Activated CD4-positive, CD25-positive, alpha-beta regulatory T cell treated with anti-CD3 and anti-CD28 coated beads, Interleukin-2, amount 50 U/mL, for 24 hours (primary cell): ENCODE measurements around the gene ALOX12B.
"Not testable (repeated sequence)": the region's sequence is repeated elsewhere in the genome, so short reads cannot be mapped to it uniquely, and the experiment has no call there.

Source experiments
- ATAC-seq, 2 donors: fragments of 150-1000 bp; cut with Tn5 transposase; one replicate each; pipeline ENCODE4 v1.10.0; 2021; ENCODE audit warnings: mild to moderate bottlenecking in 1 of 2, moderate library complexity in 1 of 2

ALOX12B gene

GRCh38 chr17:8041979-8042378 lies 45.5 kb downstream of the ALOX12B start:
- ATAC-seq, result no peak

GRCh38 chr17:8041249-8041928 lies 46.1 kb downstream of the ALOX12B start:
- peak; percentile 30 to 35 for ATAC-seq

- no peak for ATAC-seq
Observed at GRCh38 chr17:8039611-8040168, 47.8 kb downstream of the ALOX12B start.

- no peak for ATAC-seq
Observed at GRCh38 chr17:8038954-8039610, 48.4 kb downstream of the ALOX12B start, which contains the start of gene ALOX15B. Gene ALOX15B (plus strand): TSS chr17:8039059. CDS start chr17:8039156, 97 bp downstream.

- ATAC-seq, result no peak
Observed at GRCh38 chr17:8032442-8032841, 55.1 kb downstream of the ALOX12B start.

- ATAC-seq, result no peak
Observed at GRCh38 chr17:8031950-8032349, 55.6 kb downstream of the ALOX12B start.

- ATAC-seq, result no peak
Observed at GRCh38 chr17:8031261-8031661, 56.3 kb downstream of the ALOX12B start.

GRCh38 chr17:8029121-8029520 lies 58.4 kb downstream of the ALOX12B start:
- no peak for ATAC-seq

GRCh38 chr17:8025176-8025911 lies 62.2 kb downstream of the ALOX12B start:
- no peak for ATAC-seq

- not testable (repeated sequence) for ATAC-seq
Observed at GRCh38 chr17:8024161-8024560, 63.4 kb downstream of the ALOX12B start.
